IMR-90 (cell line): Measurements from ENCODE around the gene MMP20. TPM values are rescaled to one million over a fixed set of nuclear protein-coding genes. Genes with fewer than 3 reads are reported as not detected.

Experiments used
- ATAC-seq: fragments of 200-7000 bp; cut with Tn5 transposase; 2 replicates; pipeline ENCODE4 v1.9.1; 2020; ENCODE audit warnings: low read depth, mild to moderate bottlenecking, moderate library complexity
- BruUV-seq: library from RNA; stranded (reverse); fragments of 400-500 nt; replicated peaks from 2 replicates; lab custom pipeline; 2021; lab: Mats Ljungman, UMichigan
- CTCF ChIA-PET: fragments of 300-600 bp; formaldehyde crosslinking; extraction: SDS; loops from one replicate; lab custom pipeline; 2021; ENCODE audit warnings: antibody characterized with exemption; lab: Yijun Ruan, JAX
- POLR2A ChIA-PET: fragments of 300-600 bp; sonication (Branson Sonifier 250); formaldehyde crosslinking; loops from one replicate; lab custom pipeline; 2022; ENCODE audit warnings: antibody characterized with exemption; ENCODE audit not compliant: unreplicated experiment; lab: Charles Lee
- DNase-seq: peaks from one replicate; pipeline ENCODE4 v3.0.0; 2013
- H2AFZ ChIP-seq: replicated peaks from 2 replicates; pipeline ENCODE3; 2013; ENCODE audit warnings: low read length, mild to moderate bottlenecking; ENCODE audit not compliant: poor library complexity
- H2AK5ac ChIP-seq: 2 replicates; pipeline ENCODE4 v1.6.1; 2013; ENCODE audit warnings: low read depth, low read length, inconsistent platforms
- H2AK9ac ChIP-seq: replicated peaks from 2 replicates; pipeline ENCODE3; 2013; ENCODE audit warnings: mild to moderate bottlenecking, low read depth, low read length, moderate library complexity; ENCODE audit not compliant: poor library complexity
- H2BK120ac ChIP-seq: 2 replicates; pipeline ENCODE4 v1.6.1; 2013; ENCODE audit warnings: low read depth, low read length, inconsistent platforms
- H2BK15ac ChIP-seq: 3 replicates; pipeline ENCODE4 v1.6.1; 2013; ENCODE audit warnings: low read depth, low read length, inconsistent platforms
- H2BK20ac ChIP-seq: 2 replicates; pipeline ENCODE4 v1.6.1; 2013; ENCODE audit warnings: low read depth, mild to moderate bottlenecking, inconsistent platforms, low read length, moderate library complexity
- H2BK5ac ChIP-seq: 2 replicates; pipeline ENCODE4 v1.6.1; 2013; ENCODE audit warnings: mild to moderate bottlenecking, low read depth, low read length, inconsistent platforms; ENCODE audit not compliant: poor library complexity, severe bottlenecking
- H3K14ac ChIP-seq: replicated peaks from 2 replicates; pipeline ENCODE4 v1.6.1; 2013; ENCODE audit warnings: low read depth, low read length, inconsistent platforms
- H3K18ac ChIP-seq: 2 replicates; pipeline ENCODE4 v1.6.1; 2013; ENCODE audit warnings: low read depth, low read length, control low read depth
- H3K23ac ChIP-seq: 2 replicates; pipeline ENCODE4 v1.6.1; 2013; ENCODE audit warnings: low read depth, low read length, inconsistent platforms
- H3K27ac ChIP-seq: 2 replicates; pipeline ENCODE4 v1.5.1; 2013; ENCODE audit warnings: mild to moderate bottlenecking, control low read depth, low read length; ENCODE audit not compliant: insufficient read depth
- H3K27me3 ChIP-seq: 2 replicates; pipeline ENCODE4 v1.6.1; 2013; ENCODE audit warnings: low read length; ENCODE audit not compliant: control insufficient read depth, insufficient read depth
- H3K36me3 ChIP-seq: 2 replicates; pipeline ENCODE4 v1.6.1; 2013; ENCODE audit warnings: low read length, mixed read lengths; ENCODE audit not compliant: control insufficient read depth, insufficient read depth
- H3K4ac ChIP-seq: 2 replicates; pipeline ENCODE4 v1.6.1; 2013; ENCODE audit warnings: low read depth, low read length, inconsistent platforms
- H3K4me1 ChIP-seq: 2 replicates; pipeline ENCODE4 v1.6.1; 2013; ENCODE audit warnings: low read length, mixed read lengths; ENCODE audit not compliant: control insufficient read depth, insufficient read depth
- H3K4me2 ChIP-seq: 2 replicates; pipeline ENCODE4 v1.6.1; 2013; ENCODE audit warnings: low read depth, mild to moderate bottlenecking, control low read depth, low read length, moderate library complexity
- H3K4me3 ChIP-seq: 2 replicates; pipeline ENCODE4 v1.5.1; 2013; ENCODE audit warnings: low read depth, mild to moderate bottlenecking, control low read depth, low read length, moderate library complexity; ENCODE audit not compliant: insufficient read depth
- H3K56ac ChIP-seq: 2 replicates; pipeline ENCODE4 v1.6.1; 2013; ENCODE audit warnings: low read length, inconsistent platforms; ENCODE audit not compliant: insufficient read depth; ENCODE audit errors: extremely low read depth
- H3K79me1 ChIP-seq, 2 experiments: 2 replicates each; pipeline ENCODE4 v1.6.1; 2013; ENCODE audit warnings: low read length in 2 of 2, inconsistent platforms in 1 of 2, low read depth in 1 of 2
- H3K9ac ChIP-seq: 2 replicates; pipeline ENCODE4 v1.6.1; 2013; ENCODE audit warnings: low read depth, low read length, control low read depth
- H3K9me1 ChIP-seq: 2 replicates; pipeline ENCODE4 v1.6.1; 2013; ENCODE audit warnings: low read length, inconsistent platforms; ENCODE audit not compliant: insufficient read depth
- H3K9me3 ChIP-seq: 2 replicates; pipeline ENCODE4 v1.6.1; 2013; ENCODE audit warnings: low read length; ENCODE audit not compliant: control insufficient read depth, insufficient read depth
- H4K20me1 ChIP-seq: 2 replicates; pipeline ENCODE4 v1.6.1; 2013; ENCODE audit warnings: low read length, inconsistent platforms; ENCODE audit not compliant: insufficient read depth
- H4K5ac ChIP-seq: 2 replicates; pipeline ENCODE4 v1.6.1; 2013; ENCODE audit warnings: mild to moderate bottlenecking, low read depth, low read length, control low read depth
- H4K8ac ChIP-seq, 2 experiments: 2 replicates each; pipeline ENCODE4 v1.6.1; 2013; ENCODE audit warnings: low read depth in 2 of 2, low read length in 2 of 2, control low read depth in 1 of 2, inconsistent platforms in 1 of 2
- H4K91ac ChIP-seq: 2 replicates; pipeline ENCODE4 v1.6.1; 2013; ENCODE audit warnings: low read depth, low read length, inconsistent platforms; ENCODE audit not compliant: insufficient read depth
- CEBPB ChIP-seq: IDR thresholded peaks from 2 replicates; pipeline ENCODE4 v1.6.1; 2012; ENCODE audit warnings: low read depth, low read length, improper control_type of control experiment
- CHD1 ChIP-seq: IDR thresholded peaks from 2 replicates; pipeline ENCODE4 v1.6.1; 2012; ENCODE audit warnings: low read depth, low read length, improper control_type of control experiment
- MAFK ChIP-seq: IDR thresholded peaks from 2 replicates; pipeline ENCODE4 v1.6.1; 2012; ENCODE audit warnings: low read depth, low read length, improper control_type of control experiment
- MAZ ChIP-seq: IDR thresholded peaks from 2 replicates; pipeline ENCODE4 v1.6.1; 2012; ENCODE audit warnings: low read depth, mild to moderate bottlenecking, low read length, improper control_type of control experiment, moderate library complexity, borderline replicate concordance
- NFE2L2 ChIP-seq: fragments of 150-350 bp; IDR thresholded peaks from 2 replicates; pipeline ENCODE4 v1.6.1; 2016; ENCODE audit warnings: low read depth, mild to moderate bottlenecking, low read length
- RAD21 ChIP-seq: IDR thresholded peaks from 2 replicates; pipeline ENCODE4 v1.6.1; 2012; ENCODE audit warnings: low read length, improper control_type of control experiment
- RCOR1 ChIP-seq: IDR thresholded peaks from 2 replicates; pipeline ENCODE4 v1.6.1; 2012; ENCODE audit warnings: mild to moderate bottlenecking, low read length, improper control_type of control experiment; ENCODE audit not compliant: insufficient replicate concordance
- WGBS, 2 experiments: methylation state at CpG; one replicate each; pipeline versions ENCODE4 v1.1.5 to v1.1.7; 2013; ENCODE audit warnings: missing lambda C conversion rate in 2 of 2; ENCODE audit not compliant: insufficient read length in 1 of 2; ENCODE audit errors: extremely low coverage in 2 of 2; 5-methylcytosine and 5-hydroxymethylcytosine counted together
- dilution Hi-C: fragments of 300-500 bp; cut with HindIII; formaldehyde crosslinking; loops from one replicate; pipeline ENCODE4 v1.14.3; 2018; ENCODE audit warnings: low sequenced_read_pairs; ENCODE audit not compliant: unreplicated experiment
- in situ Hi-C: fragments of 300-500 bp; cut with MboI; formaldehyde crosslinking; loops from 3 replicates; pipeline ENCODE4 v1.14.3; 2019; ENCODE audit warnings: low sequenced_read_pairs, inconsistent platforms, mixed read lengths
- intact Hi-C: fragments of 100-400 bp; cut with micrococcal nuclease; formaldehyde crosslinking; loops from 2 replicates; pipeline ENCODE4 v1.10.0; 2022
- polyA plus RNA-seq, 3 experiments: library from polyadenylated mRNA; depleted of rRNA; stranded (reverse); fragments of >200 nt; gene quantifications; 2 replicates each; pipeline ENCODE4 v1.2.3, GENCODE V29; 2012; ENCODE audit warnings: low replicate concordance in 1 of 3
- total RNA-seq: library from RNA; depleted of rRNA; stranded (reverse); fragments of >200 nt; gene quantifications from 2 replicates; pipeline ENCODE4 v1.2.3, GENCODE V29; 2012
- TF ChIP-seq, protein P1 (sequence below): fragments of 150-350 bp; IDR thresholded peaks from 2 replicates; pipeline ENCODE4 v1.6.1; 2017; ENCODE audit warnings: mild to moderate bottlenecking, antibody characterized with exemption, low read length, low read depth
- TF ChIP-seq, protein P2 (sequence below): conservative IDR thresholded peaks from 2 replicates; pipeline ENCODE4 v1.5.1; 2012; ENCODE audit warnings: mild to moderate bottlenecking, low read depth, low read length, improper control_type of control experiment

The MMP20 gene
- total and polyA plus RNA-seq, 2 of the 4 experiments (the other 2 are of a cell fraction) = not detected

DNA sequence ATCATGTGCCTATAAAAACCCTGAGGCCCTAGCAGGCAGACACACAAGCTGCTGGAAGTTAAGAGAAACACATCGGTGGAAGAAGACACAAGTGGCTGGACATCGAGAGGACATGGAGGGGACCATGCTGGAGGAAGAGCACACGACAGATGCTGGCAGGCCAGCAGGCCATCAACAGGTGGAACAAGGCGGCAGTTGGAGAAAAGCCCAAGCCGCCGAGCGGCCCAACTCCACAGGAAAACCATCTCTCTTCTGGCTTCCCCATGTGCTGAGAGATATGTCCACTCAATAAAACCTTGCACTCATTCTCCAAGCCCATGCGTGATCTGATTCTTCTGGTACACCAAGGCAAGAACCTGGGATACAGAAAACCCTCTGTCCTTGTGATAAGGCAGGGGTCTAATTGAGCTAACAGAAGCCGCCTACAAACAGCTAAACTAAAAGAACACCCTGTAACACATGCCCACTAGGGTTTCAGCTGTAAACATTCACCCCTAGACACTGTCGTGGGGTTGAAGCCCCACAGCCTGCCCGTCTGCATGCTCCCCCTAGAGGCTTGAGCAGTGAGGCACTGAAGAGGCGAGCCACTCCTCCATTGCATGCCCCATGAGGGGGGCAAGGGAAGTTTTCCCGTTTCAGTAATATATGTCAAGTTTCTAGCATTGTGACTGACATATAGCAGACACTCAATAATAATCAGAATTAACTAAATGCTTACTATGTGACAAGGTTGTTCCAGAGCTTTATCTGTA is 39.0 kb upstream of the MMP20 start:
- H3K23ac ChIP-seq = no peak overlapping the region
- no peak overlapping the region for H4K8ac ChIP-seq
- no peak overlapping the region for H3K56ac ChIP-seq
- CTCF ChIA-PET = interaction anchor here (0.6 kb wide), 1 partner anchor 381 kb away, joined by 3 read pairs; no protein-coding TSS in a partner anchor
- H4K5ac ChIP-seq = no peak overlapping the region
- dilution Hi-C loops (no loop called here), in situ Hi-C loops (no loop called here), intact Hi-C loops (no loop called here)
- no peak overlapping the region for H2BK5ac ChIP-seq
- no TSS peak for BruUV-seq
- no peak overlapping the region for H3K4me2 ChIP-seq
- H2BK120ac ChIP-seq = no peak overlapping the region
- H2AFZ ChIP-seq = no peak overlapping the region
- H3K4me3 ChIP-seq = no peak overlapping the region
- H2BK15ac ChIP-seq = no peak overlapping the region
- H3K4ac ChIP-seq = no peak overlapping the region
- no peak for DNase-seq
- 100% methylated on average over 1 of the region's 13 CpGs; no CpG with 5 or more reads in 1 of the 2 experiments for WGBS, 2 experiments
- no peak overlapping the region for H2BK20ac ChIP-seq
- H4K91ac ChIP-seq = no peak overlapping the region
- ATAC-seq = no peak
- POLR2A ChIA-PET = no interaction called here
- no peak overlapping the region for H3K14ac ChIP-seq
- no peak overlapping the region for H3K27ac ChIP-seq
- H4K20me1 ChIP-seq = no peaks in the 10 kb centered on the region
- H3K36me3 ChIP-seq = no peaks in the 10 kb centered on the region
- H3K27me3 ChIP-seq = peaks cover 7% of the 10 kb centered on the region
- no peak overlapping the region for H2AK5ac ChIP-seq
- H3K79me1 ChIP-seq = no peaks in the 10 kb centered on the region
- no peaks in the 10 kb centered on the region for H3K9me3 ChIP-seq
- no peak overlapping the region for H3K9ac ChIP-seq
- H3K18ac ChIP-seq = no peak overlapping the region
- no peak for TF ChIP-seq NFE2L2
- TF ChIP-seq, protein P1, sequence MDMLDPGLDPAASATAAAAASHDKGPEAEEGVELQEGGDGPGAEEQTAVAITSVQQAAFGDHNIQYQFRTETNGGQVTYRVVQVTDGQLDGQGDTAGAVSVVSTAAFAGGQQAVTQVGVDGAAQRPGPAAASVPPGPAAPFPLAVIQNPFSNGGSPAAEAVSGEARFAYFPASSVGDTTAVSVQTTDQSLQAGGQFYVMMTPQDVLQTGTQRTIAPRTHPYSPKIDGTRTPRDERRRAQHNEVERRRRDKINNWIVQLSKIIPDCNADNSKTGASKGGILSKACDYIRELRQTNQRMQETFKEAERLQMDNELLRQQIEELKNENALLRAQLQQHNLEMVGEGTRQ = no peak
- TF ChIP-seq CHD1 = no peak
- TF ChIP-seq MAFK = no peak
- TF ChIP-seq, protein P2, sequence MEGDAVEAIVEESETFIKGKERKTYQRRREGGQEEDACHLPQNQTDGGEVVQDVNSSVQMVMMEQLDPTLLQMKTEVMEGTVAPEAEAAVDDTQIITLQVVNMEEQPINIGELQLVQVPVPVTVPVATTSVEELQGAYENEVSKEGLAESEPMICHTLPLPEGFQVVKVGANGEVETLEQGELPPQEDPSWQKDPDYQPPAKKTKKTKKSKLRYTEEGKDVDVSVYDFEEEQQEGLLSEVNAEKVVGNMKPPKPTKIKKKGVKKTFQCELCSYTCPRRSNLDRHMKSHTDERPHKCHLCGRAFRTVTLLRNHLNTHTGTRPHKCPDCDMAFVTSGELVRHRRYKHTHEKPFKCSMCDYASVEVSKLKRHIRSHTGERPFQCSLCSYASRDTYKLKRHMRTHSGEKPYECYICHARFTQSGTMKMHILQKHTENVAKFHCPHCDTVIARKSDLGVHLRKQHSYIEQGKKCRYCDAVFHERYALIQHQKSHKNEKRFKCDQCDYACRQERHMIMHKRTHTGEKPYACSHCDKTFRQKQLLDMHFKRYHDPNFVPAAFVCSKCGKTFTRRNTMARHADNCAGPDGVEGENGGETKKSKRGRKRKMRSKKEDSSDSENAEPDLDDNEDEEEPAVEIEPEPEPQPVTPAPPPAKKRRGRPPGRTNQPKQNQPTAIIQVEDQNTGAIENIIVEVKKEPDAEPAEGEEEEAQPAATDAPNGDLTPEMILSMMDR = peak; percentile 35
- peak; percentile 12; the same call in 1 of the 2 replicates for TF ChIP-seq RAD21
- TF ChIP-seq MAZ = no peak
- no peak for TF ChIP-seq CEBPB
- TF ChIP-seq RCOR1 = no peak
- H3K4me1 ChIP-seq = no peaks in the 10 kb centered on the region
- H2AK9ac ChIP-seq = peak overlapping the region; percentile 28
- H3K9me1 ChIP-seq = 0 out of 2 replicates have a peak, but pooled peaks cover 4% of the 10 kb centered on the region
